HG03280 (cell line): ENCODE results near the gene MAMLD1.

ENCODE experiments used
- ATAC-seq: cut with Tn5 transposase; IDR thresholded peaks from one replicate; pipeline ENCODE4 v1.9.1; 2021; ENCODE audit warnings: mild to moderate bottlenecking, moderate library complexity; ENCODE audit not compliant: unreplicated experiment

Gene MAMLD1

DNA sequence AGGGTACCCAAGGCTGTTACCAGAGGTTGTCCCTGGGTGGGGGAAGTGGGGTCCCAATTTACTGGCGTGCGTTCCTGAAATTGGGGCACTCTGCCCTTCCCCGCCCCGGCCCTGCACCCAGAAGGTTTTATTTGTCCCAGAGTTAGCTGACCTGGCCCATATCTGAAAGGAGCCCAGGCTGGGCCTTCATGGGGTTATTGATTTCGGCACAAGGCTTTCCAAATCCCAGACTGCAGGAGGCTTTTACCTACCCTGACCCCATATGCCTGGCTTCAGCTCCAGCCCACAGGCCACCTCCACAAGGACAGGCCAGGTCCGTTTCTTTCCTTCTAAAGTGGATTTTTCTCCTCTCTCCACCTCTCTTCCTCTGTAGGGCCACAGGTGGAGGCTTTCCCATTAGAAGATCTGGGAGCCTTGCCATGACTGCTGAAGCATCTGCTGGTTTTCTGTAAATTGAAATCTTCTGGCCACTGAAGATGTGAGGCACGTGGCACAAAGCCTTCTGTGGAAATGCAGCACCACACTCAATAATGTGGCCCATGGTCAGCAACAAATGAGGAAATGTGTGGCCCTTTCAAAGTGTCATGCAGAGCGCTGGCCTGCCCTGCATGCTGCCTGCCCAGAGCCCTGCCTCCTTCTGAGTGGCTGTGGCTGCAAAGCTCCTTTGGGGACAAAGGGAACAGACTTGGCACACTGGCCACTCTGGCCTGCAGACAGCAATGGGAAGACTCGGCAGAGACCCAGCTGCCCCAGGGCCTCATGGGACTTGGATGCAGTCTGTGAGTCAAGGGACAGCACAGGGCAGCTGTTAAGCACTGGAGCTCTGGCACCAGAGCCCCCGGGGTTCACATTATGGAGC, 162.2 kb downstream of the MAMLD1 start:
- ATAC-seq, result no peak

DNA sequence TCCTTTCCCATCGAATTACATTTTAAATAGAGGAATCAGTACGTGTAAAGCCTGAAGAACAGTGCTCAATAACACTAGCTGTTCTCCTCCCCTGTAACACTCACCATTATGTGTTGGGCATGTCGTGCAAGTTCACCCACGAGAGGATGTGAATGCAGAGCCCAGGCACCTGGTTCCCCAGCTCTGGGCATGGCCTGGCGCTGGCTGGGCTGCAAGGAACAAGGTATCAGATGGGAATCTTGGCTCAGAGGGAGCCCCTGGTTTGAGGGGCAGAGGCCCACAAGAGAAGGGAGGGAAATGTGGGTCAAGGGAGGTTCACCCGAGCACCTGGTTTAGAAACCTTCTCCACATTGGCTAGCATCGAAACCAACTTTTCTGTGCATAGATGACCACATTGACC, 163.6 kb downstream of the MAMLD1 start:
- no peak for ATAC-seq

GRCh38 chrX:150527108-150527507, 164.0 kb downstream of the MAMLD1 start:
- ATAC-seq, result no peak

DNA sequence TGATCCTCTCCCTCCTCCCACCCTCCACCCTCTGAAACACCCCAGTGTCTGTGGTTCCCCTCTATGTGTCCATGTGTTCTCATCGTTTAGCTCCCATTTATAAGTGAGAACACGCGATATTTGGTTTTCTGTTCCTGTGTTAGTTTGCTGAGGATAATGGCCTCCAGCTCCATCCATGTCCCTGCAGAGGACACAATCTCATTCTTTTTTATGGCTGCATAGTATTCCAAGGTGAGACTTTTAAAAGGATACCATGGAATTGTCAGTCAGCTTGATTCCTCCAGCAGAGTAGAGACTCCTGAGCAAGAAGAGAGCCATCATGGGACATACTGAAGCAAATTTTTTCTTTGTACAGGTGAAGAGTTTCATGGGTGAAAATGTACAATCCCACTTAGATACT, 166.5 kb downstream of the MAMLD1 start:
- no peak for ATAC-seq

DNA sequence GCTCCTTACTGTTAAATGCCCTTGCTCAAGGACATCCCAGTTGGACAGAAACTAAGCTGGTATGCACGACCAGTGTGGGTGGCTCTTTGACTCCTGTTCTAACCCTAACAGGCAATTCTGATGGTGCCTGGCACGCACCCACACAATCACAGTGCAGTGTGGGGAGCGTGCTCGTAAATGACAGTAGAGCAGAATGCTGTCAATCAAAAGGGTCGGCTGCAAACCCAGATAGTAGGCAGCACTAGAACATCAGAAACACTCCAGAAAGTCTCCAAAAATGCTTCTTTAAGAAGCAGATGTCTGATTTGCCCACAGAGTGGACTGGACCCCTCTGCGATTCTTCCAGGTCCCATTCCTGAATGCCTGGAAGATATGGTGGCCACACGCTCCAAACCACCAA, 167.7 kb downstream of the MAMLD1 start:
- no peak for ATAC-seq

DNA sequence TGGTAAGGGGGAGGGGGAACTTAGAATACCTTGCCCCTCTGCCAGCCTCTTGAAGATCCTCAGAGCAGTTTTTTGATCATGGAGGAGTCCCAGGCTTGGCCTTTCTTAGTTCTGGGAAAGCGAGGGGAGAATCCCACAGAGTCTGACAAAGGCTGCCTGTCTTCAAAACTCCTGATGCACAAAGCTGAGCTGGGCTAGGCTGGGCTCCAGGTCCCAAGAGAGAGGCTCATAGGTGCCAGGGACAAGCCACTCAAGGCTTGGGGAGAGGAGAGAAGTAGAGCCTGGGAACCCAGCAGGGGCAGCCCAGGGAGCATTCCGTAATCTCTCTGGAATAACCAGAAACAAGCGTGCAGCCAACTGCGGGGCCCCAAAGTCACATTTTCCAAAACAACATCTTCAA, 168.3 kb downstream of the MAMLD1 start:
- no peak for ATAC-seq

DNA sequence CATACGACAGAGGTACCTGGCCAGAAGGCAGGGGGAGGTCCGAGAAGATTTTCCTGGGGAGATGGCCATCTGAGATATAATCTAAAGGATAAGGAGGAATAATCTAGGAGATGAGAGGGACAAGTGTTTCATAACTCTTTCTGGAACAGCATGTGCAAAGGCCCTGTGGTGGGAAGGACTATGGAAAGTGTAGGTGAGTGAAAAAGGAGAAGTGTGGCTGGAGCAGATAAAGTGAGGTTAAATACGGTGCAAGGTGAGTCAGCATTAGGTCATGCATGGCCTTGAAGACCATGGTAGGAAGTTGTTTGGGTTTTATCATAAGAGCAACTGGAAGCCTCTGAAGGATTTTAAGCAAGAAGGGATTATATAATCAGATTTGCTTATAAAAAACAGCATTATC, 170.7 kb downstream of the MAMLD1 start:
- ATAC-seq, result no peak

GRCh38 chrX:150536455-150537116, 173.5 kb downstream of the MAMLD1 start:
- ATAC-seq, result no peak

DNA sequence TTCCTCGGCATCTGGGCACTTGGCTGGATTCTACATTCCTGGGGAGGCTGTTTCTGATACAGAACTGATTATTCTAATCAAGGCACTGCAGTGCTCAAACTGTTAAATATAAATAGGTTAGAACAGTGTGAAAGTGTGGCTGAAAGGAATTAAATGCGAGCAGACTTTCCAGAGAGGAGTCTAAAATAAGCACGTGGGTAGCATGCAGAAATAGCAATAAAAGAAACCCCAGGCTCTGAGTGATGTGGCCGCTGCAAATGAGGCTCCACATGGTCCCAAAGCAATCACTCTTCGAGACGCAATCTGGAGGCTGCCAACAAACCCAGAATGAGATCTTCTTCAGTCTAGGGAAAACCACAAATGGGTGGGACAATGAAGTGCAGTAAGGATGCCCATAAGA, 174.7 kb downstream of the MAMLD1 start:
- no peak for ATAC-seq

GRCh38 chrX:150540965-150541364, 177.8 kb downstream of the MAMLD1 start:
- no peak for ATAC-seq

DNA sequence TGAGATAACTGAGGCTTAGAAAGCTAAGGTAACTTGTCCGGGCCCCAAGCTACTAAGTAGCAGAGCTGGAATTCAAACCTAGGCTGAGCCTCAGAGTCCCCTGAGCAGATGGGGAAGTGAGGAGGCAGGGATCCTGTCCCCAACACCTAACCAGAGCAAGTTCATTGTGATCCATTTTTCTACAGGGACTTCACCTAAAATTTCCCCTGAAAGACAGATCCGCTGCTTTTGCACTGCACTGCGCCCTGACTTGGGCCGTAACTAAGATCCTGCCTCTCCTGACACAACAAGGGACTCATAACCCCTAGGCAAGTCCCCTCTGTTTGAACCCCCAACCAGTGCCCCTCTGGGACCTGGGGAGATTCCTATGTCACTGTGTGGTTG, 179.7 kb downstream of the MAMLD1 start:
- peak; percentile 23 for ATAC-seq

- ATAC-seq, result peak; percentile 38
Observed at GRCh38 chrX:150543230-150544155, 180.4 kb downstream of the MAMLD1 start.

DNA sequence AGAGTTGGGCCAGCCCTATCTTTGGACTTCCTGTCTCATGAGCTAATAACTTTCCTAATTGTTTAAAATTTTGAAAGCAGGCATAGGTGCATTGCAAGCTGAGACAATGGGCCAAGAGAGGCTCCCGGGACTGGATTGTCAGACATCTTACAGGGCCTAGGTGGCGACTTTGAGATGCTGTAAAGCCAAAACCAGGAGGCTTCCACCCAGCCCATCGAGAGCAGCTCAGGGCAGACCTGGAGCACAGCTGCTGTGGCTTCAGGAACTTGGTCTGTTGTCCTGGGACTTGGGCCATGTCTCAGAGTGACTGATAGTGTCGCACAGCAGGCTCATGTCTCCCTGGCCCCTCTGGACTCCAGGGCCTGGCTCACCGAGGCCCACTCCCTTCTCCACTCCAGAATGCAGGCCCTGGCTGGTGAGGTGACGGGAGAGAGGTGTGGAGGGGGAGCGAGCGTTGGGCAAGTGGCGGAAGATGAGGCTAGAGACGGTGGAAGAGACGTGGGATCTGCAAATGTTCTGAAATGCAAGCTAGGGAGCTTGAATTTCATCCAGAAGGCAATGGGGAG, 181.2 kb downstream of the MAMLD1 start:
- ATAC-seq, result no peak

GRCh38 chrX:150544835-150545770, 182.0 kb downstream of the MAMLD1 start:
- no peak for ATAC-seq

DNA sequence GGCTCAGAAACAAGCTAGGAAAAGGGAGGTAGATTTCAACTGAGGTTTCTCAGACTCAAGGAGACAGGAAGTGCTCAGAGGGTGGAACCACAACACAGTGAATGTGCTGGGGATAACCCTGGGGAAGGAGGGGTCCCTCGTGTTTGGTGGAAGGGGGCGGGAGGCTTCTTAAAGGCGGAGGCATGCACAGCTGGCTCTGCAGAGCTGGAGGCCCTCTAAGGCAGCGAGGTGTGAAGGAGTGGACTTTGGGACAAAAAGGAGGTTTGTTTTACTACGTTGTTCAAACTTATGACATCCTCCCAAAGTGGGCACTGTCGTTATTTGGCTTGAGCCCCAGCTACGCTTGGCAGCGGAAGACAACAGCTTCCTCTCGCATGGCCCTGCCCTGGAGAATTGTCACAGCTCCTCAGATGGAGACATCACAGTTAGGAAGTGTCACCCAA, 183.6 kb downstream of the MAMLD1 start:
- no peak for ATAC-seq

DNA sequence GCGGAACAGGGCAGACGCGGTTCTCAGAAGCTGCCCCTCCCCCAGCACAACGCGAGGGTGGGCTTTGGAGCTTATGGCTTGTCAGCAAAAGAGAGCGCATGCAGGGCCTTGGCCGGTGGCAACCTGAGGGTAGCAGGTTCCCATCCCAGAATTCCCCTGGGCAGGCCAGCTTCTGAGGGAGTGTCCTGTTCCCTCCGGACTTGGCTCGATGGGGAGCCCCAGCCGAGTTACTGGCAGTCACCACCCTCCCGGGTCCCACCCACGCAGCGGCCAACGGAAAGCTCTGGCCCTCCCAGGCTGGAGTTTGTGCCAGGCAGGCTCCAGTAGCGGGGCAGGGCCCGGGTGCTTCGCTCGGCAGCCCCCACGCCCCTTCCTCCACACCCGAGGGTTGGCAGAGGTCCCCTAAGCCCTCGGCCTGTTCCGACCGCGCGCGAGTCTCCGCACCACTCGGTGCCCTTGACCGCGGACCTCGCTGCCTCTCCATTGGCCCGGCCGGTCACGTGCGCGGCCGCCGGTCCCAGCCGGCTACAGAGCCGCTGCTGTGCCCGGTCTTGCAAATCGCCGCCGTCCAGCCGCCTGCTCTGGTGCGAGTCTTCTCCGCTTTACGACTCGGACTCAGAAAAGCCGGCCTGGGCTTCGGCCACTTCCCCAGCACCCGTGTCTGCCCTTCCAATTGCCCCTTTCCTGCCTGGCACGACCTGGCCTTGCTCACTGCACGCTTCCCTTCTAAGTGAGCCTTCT, 184.4 kb downstream of the MAMLD1 start:
- peak; percentile 82 for ATAC-seq

DNA sequence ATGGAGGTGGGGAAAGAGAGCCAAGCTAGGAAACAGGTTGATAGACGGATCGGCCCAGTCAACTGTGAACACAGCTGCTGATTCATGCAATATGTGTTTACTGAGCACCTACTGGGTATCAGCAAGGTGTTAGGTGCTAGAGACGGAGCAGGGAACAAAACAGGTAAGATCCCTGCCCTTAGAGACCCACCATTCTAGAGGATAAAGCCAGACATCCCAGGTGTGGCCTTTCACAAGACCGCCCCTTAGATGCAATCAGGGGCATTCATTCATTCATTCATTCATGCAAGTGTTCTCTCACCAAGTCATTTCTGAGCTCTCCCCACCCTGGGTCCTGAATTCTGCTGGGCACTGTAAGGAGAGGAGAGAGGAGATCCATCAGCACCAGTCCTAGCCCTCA, 185.1 kb downstream of the MAMLD1 start:
- no peak for ATAC-seq

DNA sequence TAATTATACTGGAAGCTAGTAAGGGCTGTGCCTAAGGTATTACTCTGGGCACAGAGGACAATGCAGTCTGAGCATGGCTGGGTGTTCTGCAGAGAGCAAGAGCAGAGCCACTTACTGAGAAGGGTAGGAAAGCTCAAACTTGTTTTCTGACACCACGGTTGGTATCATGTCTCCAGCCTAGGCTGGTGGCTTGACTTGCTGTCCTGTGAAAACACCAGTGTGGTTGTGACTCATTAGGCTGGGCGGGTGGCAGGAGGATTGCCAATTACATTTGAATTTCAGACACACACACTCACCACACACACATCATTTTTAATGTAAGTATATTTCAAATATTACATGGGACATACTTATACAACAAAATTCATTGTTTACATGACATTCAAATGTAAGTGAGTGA, 185.6 kb downstream of the MAMLD1 start:
- ATAC-seq, result no peak

GRCh38 chrX:150551963-150552362, 188.8 kb downstream of the MAMLD1 start:
- no peak for ATAC-seq
